ENCODE data around the gene AIPL1. TPM values are rescaled to one million over a fixed set of nuclear protein-coding genes. Genes with fewer than 3 reads are reported as not detected.

Gene AIPL1
- polyA plus RNA-seq, 1 donor (not counting 4 experiments of a cell fraction or from before 2014, with no cell fraction given) = not detected

GRCh38 chr17:6377906-6378305 is 57.0 kb downstream of the AIPL1 start:
- H3K9ac ChIP-seq (ENCODE audit: control insufficient read depth, extremely low read depth, insufficient read depth, low read length) = no peak overlapping the region
- FAIRE-seq (no peak), DNase-seq (ENCODE audit: low read depth, low spot score) (no peak)
- H3K27ac ChIP-seq (ENCODE audit: control insufficient read depth, insufficient read depth, low read length) = no peak overlapping the region
- no peak overlapping the region for H3K4me2 ChIP-seq (ENCODE audit: control insufficient read depth, extremely low read depth, insufficient read depth, low read depth, low read length)
- H2AFZ ChIP-seq (ENCODE audit: control insufficient read depth, low read length) = no peak overlapping the region
- H3K36me3 ChIP-seq (ENCODE audit: control insufficient read depth in 2 of 2, extremely low read depth in 1 of 2, insufficient read depth in 2 of 2, low read length in 2 of 2) = no peaks in the 10 kb centered on the region
- no peaks in the 10 kb centered on the region for H3K79me2 ChIP-seq (ENCODE audit: control insufficient read depth, insufficient read depth, low read length)
- no peaks in the 10 kb centered on the region for H3K9me1 ChIP-seq (ENCODE audit: control insufficient read depth, extremely low read depth, insufficient read depth, low read length)
- H3K9me3 ChIP-seq (ENCODE audit: control insufficient read depth, low read depth, low read length) = peaks cover 2% of the 10 kb centered on the region
- H3K4me1 ChIP-seq (ENCODE audit: control insufficient read depth, extremely low read depth, insufficient read depth, low read length) = peaks cover 16% of the 10 kb centered on the region
- no peak overlapping the region for H3K4me3 ChIP-seq (ENCODE audit: control insufficient read depth in 2 of 3, extremely low read depth in 1 of 3, insufficient read depth in 2 of 3, low read depth in 1 of 3, low read length in 3 of 3)
- dilution Hi-C loops (cut with MboI; ENCODE audit: extremely low pct_ligation_motif_present, low sequenced_read_pairs) = no loop called here
- TF ChIP-seq EZH2 (IDR thresholded peaks at IDR 0.05; ENCODE audit: low read length) = no peak
- TF ChIP-seq, protein P1, sequence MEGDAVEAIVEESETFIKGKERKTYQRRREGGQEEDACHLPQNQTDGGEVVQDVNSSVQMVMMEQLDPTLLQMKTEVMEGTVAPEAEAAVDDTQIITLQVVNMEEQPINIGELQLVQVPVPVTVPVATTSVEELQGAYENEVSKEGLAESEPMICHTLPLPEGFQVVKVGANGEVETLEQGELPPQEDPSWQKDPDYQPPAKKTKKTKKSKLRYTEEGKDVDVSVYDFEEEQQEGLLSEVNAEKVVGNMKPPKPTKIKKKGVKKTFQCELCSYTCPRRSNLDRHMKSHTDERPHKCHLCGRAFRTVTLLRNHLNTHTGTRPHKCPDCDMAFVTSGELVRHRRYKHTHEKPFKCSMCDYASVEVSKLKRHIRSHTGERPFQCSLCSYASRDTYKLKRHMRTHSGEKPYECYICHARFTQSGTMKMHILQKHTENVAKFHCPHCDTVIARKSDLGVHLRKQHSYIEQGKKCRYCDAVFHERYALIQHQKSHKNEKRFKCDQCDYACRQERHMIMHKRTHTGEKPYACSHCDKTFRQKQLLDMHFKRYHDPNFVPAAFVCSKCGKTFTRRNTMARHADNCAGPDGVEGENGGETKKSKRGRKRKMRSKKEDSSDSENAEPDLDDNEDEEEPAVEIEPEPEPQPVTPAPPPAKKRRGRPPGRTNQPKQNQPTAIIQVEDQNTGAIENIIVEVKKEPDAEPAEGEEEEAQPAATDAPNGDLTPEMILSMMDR (optimal IDR thresholded peaks at IDR 0.05 in 1 of 3, IDR thresholded peaks at IDR 0.05 in 1 of 3, conservative IDR thresholded peaks at IDR 0.05 in 1 of 3; ENCODE audit: extremely low read depth in 1 of 3, insufficient read depth in 2 of 3, low read length in 3 of 3) = no peak
- peaks cover 8% of the 10 kb centered on the region for H3K27me3 ChIP-seq (ENCODE audit: control insufficient read depth, extremely low read depth, insufficient read depth, low read length)
- no peaks in the 10 kb centered on the region for H4K20me1 ChIP-seq (ENCODE audit: control insufficient read depth, extremely low read depth, insufficient read depth, low read length)

DNA sequence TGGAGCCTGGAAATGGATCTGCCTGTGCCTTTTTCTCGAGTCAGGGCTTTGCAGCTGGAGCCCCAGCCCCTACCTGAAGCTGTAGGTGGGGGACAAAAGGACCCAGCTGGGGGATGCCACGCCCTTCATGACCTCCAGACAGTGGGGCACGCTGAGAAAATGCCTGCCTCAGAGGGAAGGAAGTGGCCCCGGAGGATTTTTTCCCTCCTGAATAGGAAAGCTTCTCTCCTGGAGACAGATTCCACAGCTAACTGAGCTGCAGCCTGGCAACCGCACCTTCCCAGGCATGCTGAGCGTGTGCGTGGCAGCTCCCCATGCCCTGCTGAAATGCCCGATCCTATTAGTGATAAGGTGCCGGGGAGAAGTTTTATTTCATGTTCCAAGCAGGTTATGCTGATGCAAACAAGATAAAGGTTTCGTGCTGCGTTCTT is 58.0 kb downstream of the AIPL1 start:
- Histone ChIP-seq H3K9me3 (ENCODE audit: control insufficient read depth, low read depth, low read length) (peaks cover 2% of the 10 kb centered on the region), H3K27me3 (ENCODE audit: control insufficient read depth, extremely low read depth, insufficient read depth, low read length) (peaks cover 8% of the 10 kb centered on the region), H2AFZ (ENCODE audit: control insufficient read depth, low read length) (no peak overlapping the region), H3K4me3 (ENCODE audit: control insufficient read depth in 2 of 3, extremely low read depth in 1 of 3, insufficient read depth in 2 of 3, low read depth in 1 of 3, low read length in 3 of 3) (no peak overlapping the region), H3K36me3 (ENCODE audit: control insufficient read depth in 2 of 2, extremely low read depth in 1 of 2, insufficient read depth in 2 of 2, low read length in 2 of 2) (no peaks in the 10 kb centered on the region), H3K9ac (ENCODE audit: control insufficient read depth, extremely low read depth, insufficient read depth, low read length) (no peak overlapping the region), H3K4me2 (ENCODE audit: control insufficient read depth, extremely low read depth, insufficient read depth, low read depth, low read length) (no peak overlapping the region), H4K20me1 (ENCODE audit: control insufficient read depth, extremely low read depth, insufficient read depth, low read length) (no peaks in the 10 kb centered on the region), H3K4me1 (ENCODE audit: control insufficient read depth, extremely low read depth, insufficient read depth, low read length) (peaks cover 16% of the 10 kb centered on the region), H3K9me1 (ENCODE audit: control insufficient read depth, extremely low read depth, insufficient read depth, low read length) (no peaks in the 10 kb centered on the region), H3K27ac (ENCODE audit: control insufficient read depth, insufficient read depth, low read length) (no peak overlapping the region), H3K79me2 (ENCODE audit: control insufficient read depth, insufficient read depth, low read length) (no peaks in the 10 kb centered on the region)
- TF ChIP-seq, protein P1 (optimal IDR thresholded peaks at IDR 0.05 in 1 of 3, IDR thresholded peaks at IDR 0.05 in 1 of 3, conservative IDR thresholded peaks at IDR 0.05 in 1 of 3; ENCODE audit: extremely low read depth in 1 of 3, insufficient read depth in 2 of 3, low read length in 3 of 3) = no peak
- no peak for TF ChIP-seq EZH2 (IDR thresholded peaks at IDR 0.05; ENCODE audit: low read length)
- dilution Hi-C loops (cut with MboI; ENCODE audit: extremely low pct_ligation_motif_present, low sequenced_read_pairs) = no loop called here
- DNase-seq (ENCODE audit: low read depth, low spot score) = no peak
- FAIRE-seq = no peak
